Right renal pelvis (tissue), 4 donors: ENCODE measurements around the gene C5orf58. TPM values are rescaled to one million over a fixed set of nuclear protein-coding genes. Genes with fewer than 3 reads are reported as not detected.

ENCODE experiments used
- DNase-seq, 4 donors: peaks; one replicate each; pipeline ENCODE4 v3.0.0-alpha.2; 2013; ENCODE audit warnings: low read depth in 4 of 4, low spot score in 3 of 4, missing footprints in 1 of 4
- polyA plus RNA-seq, 4 donors: library from polyadenylated mRNA; unstranded; fragments of 120-200 nt; gene quantifications; one replicate each; pipeline ENCODE4 v1.2.1, GENCODE V29; 2013; ENCODE audit not compliant: insufficient read length in 4 of 4

Gene C5orf58
- polyA plus RNA-seq, 4 donors = 0.16 to 0.21 TPM; not detected in 2

DNA sequence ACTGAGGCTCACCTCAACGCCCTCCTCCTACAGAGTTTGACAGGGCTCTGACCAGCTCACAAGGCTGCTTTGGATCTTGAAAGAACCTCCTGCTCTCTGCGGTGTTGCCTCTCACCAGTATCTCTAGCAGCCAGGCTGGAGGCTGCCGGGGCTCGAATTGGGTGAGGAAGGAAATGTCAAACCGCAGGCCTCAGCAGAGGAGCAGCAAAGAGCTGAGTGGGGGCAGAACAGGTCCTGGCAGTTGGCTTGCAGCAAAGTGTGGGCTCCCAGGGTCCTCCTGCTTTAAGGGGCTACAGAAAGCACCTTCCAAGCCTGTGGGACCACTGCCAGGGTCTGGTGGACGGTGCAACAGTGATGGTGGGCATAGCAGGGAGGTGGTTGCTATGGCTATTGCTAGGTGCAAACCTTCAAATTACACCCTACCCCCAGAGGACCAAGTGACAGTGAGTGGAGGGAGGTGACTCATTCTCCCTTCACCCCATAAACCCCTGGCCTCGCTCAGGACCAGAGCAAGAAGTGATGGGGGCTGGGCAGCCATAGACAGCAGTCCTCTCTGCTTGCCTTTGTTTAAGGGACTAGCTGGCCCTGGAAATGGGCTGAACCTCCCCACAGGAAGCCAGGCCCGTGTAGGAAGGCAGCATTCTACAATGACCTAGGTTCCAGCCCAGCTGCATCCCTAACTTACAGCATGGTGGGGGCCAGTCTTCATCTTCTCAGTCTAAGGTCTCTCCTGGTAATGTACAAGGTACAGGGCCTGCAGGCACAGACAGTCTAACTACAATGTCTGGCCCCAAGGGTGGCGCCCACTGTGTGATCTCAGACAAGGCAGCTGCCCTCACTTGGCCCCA lies 46.0 kb downstream of the C5orf58 start:
- no peak for DNase-seq

DNA sequence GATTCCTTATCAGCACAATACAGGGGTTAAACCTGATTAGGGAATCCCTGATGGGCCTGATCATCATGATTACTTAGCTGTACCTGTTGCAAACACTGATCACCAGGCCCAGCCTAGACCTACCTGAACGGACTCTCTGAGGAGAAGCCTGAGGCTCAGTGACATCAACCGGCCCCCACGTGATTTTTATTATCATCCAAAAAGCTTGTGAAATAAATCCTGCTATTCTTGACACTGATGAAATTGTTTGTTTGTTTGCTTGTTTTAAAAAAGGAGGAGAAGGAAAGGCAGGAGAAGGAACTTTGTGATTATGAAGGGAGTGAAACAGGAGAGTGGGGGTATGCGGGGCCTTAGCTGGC lies 46.7 kb downstream of the C5orf58 start:
- DNase-seq = no peak

DNA sequence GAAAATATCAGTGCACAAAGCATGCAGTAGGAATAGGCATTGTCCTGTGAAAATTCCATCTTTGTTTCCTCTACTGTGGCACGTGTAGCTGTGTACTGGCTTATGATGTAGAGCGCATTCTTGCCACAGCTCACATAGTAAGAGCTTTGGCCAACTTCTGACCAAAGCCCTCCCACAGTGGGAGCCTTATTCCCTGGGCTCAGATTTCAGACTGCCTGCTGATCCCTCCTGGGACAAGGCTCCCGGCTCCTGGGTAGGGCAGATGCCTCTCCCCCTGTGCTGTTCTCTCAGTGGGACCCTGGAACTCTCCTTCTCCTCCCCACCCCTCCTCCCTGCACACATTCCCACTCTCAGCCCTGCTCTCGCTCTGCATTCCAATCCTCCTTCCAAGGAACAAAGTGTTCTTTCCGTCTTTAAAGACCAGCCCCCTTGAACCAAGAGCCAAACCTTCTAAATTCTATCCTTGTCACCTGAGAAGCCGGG lies 47.3 kb downstream of the C5orf58 start:
- DNase-seq = no peak

DNA sequence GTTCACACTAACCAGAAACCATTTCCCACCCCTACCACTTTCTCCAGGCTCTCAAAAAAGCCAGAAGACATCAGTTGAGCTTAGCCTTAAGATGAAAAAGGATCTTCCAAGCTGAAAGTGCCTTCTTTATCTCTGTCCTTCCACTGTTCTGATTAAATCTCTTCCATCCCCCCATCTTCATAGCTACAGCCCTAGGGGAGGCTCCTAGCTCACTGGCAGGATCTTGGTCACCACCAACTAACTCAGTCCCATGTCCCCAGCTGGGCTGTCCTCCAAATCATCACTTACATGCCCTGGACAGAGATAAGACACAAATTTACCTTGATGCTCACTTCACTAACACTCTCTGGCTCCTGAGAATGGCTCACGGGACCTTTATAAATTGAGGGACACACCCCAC lies 50.5 kb downstream of the C5orf58 start:
- DNase-seq = no peak

DNA sequence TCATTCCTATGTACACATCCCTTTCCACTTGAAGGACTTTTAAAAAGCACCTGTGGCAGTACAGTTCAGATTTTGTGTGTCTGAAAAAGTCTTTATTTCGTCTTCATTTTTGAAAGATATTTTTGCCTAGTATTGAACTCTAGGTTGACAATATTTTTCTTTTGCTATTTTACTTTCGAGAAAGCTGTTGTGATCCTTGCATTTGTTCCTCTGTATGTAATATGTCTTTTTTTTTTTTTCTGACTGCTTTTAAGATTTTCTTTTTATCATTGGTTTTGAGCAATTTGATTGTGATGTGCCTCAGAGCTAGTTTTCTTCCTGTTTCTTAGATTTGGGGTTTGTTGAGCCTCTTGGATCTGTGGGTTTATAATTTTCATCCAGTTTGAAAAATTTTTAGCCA lies 51.4 kb downstream of the C5orf58 start:
- DNase-seq = no peak

DNA sequence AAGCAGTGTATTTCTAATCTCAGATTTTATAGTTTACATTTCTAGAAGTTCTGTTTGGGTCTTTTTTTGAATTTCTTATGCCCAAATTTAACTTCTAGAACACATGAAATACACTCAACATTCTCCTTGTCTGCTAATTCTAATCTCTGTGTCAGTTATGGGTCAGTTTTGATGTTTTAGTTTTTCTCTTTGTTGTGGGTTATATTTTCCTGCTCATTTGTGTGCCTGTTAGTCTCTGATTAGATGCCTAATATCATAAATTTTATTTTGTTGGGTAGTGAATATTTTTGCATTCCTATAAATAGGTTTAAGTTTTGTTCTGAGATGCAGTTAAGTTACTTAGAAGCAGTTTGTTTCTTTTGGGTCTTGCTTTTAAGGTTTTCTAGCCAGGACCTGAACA lies 52.4 kb downstream of the C5orf58 start:
- no peak for DNase-seq

DNA sequence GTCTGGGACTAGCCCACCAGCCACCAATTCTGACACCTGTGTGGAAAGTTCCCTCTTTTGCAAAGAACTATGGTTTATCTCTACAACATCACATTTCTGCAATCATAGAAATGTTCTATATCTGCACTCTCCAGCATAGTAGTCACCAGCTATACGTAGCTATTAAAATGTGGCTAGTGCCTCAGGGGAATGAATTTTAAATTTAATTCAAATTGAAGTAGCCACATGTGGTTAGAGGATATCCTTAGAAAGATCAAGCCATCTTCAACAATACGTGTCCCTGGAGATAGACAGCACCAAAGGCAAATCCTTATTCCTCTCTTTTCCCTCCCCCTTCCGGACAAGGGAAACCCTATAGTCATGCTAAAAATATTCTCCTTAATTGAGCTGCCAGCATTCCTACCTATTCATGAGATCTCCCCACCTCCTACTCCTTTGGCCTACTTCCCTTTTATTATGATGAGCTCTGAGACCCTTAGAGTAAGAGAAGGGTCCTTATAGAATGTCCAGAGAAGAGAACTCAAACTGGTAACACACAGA lies 53.7 kb downstream of the C5orf58 start:
- DNase-seq = no peak

DNA sequence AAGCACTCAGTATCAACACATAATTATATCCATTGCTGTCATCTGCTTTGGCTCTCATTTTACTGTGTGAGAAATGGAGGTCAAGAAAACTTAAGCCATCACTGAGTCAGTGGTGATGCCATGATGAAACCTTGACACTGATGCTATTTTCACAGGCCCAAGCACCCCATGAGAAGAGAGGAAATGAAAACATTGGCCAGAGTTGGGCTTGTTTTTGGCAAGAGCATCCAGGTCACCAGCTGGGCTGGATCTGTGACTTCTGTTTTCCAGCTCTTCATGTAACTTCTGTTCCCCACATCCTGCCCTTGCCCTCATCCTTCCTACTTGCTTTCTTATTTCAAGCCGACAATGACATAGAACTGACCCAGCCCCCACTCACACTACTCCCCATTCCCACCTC lies 54.7 kb downstream of the C5orf58 start:
- DNase-seq = no peak

DNA sequence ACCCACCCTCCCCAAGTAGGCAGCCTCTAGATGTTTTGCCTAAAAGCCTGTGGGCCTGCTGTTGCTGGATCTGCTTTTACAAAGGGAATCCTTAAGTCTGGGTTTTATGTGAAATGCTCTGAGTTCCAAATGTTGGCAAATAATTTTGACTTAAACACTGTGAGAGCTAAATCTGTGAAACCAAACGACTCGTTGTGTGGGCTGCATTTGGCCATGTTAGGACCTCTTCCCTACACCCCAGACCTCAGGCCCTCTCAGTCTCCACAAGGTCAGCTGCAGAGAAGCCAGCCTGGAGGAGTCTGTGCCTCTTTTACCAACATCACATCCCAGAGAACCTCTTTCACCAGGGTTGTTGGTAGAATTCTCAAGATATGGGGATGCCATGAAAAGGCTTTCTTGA lies 55.4 kb downstream of the C5orf58 start:
- no peak for DNase-seq

DNA sequence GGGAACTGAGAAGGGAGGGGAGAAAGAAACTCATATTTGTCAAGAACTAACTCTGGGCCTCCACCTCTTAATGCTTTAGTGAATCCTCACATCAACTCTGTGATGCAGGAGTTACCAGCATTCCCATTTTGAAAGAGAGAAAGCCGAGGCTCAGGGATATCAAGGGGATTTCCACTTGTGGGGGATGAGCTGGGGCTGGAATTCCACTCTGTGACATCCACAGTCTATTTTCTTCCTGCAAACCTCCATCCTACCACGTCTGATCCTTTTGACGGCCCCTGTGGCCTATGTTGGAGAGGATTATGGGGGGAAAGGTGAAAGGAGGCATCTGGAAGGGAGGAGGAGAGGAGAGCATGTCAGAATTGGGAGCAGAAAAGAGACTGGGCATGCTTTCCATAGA lies 55.8 kb downstream of the C5orf58 start:
- no peak for DNase-seq

DNA sequence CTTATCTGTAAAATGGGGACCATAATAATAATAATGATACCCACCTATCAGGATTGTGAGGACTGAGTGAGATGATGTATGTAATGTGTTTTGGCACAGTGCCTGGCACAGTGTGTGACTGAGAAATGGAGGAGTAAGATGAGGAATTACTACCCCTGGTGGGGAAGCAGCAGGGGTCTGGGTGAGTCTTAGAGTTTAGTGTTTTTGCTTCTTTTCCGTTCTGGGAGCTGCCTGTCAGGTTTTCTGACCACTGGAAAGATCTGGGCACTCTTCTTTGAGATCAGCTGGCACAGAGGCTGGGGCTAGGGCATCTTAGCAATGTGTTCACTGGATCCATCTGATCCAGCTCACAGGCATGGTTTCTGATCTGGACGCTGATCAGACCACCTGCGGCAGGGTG lies 56.3 kb downstream of the C5orf58 start:
- no peak for DNase-seq

DNA sequence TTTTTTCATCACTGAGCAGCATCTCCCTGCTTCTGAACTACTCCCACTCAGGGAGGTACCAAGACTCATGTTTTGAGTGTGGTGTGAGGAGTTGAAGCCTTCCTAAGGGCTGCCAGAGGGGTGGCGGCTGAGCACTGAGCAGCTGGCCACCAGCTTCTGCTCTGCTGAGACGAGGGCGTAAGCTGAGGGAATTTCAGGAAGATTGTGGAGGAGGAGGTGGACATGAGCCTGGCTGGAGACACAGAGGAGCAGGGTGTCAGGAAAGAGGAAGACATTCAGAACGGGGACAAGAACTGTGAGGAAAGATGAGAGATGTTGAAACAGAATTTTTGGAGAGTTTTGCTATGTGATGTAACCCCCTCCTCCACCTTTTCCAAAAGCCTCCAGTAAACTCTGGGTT lies 57.0 kb downstream of the C5orf58 start:
- DNase-seq = no peak

DNA sequence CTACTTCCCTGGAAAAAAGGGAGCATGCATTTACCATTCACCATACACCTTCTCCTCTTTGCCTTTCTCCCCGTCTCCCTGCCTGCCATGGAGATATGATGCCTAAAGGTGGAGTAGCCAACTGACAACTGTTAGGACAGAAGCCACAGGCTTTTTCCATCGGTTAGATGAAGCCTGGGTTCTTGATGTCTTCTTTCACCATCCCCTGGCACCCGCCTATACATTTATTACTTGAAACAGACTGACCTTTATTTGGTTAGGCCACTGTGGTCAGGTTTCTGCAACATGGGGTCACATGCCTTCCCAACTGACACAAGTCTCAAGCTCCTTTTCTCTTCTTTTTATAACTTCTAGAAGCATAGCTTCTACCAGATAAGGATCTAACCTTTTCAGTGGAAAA lies 57.7 kb downstream of the C5orf58 start:
- no peak for DNase-seq

DNA sequence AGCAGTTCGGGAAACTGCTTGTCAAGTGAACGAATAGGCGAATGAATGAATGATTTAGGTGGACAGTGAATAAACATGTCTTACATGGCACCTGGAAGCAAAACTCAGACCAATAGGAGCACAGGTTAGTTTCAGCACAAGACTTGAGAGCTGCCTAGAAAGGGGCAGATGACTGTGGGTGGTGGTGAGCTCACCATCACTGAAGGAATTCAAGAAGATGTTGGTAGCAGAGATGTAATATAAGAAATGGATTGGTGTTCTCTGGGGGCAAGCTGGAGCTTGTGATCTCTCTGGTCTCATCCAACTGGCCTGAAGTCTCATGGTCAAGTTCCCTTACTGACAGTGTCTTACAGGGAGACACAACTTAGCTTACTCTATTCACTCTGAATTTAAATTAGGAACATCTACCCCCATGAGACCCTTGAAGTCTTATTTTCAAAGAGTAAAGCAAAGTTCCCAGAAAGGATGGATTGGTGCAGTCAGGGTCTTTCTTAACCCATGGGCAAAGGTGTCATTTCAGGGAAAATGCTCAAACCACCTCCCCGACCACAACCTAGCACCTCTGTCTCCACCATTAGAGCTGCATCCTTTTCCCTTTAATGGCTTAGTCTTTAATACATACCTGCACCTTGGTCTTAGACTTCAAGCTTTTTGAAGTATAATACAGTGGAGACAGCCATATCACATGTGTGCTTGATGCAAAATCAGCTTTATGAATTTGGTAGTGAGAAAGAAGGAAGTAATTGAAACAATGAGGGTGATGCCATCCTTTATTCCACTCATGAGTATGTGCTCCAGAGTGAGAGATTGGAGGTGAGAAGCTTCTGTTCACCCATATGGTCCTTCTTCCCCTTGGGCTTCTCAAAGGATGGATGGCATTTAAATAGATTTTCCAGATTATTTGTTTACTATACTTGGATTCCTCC lies 59.7 kb downstream of the C5orf58 start:
- DNase-seq = no peak

DNA sequence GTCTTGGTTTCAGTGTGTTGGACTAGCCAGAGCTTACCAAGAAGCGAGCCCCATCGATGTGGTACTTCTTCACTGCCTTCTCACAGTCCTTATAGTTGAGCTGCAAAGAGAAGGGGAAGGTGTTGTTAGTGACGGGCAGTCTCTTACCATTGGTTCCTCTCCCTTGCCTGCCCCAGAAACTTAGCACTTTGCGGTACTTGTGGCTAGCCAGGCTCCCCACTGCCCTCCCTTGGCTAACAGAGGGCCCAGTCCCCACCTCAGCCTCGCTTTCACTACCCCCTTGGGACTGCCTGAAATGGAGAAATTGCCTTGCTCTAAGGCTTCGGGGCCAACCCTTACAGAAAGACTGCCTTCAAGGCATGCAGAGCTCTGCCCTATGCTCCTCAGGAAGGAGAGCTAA lies 60.5 kb downstream of the C5orf58 start:
- no peak for DNase-seq

DNA sequence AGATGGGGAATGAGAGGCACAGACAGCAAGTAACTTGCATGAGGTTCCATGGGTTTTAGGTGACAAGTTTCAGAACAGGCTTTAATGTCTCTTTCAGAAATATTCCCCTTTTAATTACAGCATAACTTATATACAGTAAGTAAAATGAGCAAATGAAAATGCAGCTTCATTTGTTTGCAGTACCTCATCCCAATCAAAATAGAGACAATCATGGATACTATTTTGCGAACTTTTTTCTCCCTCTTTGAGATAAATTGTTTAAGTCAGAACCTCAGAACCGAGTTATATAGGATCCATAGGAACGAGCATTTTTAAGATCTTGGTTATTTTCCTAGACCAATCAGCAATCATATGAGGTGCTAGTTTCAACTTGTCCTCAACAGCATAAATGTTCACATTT lies 61.3 kb downstream of the C5orf58 start:
- no peak for DNase-seq

DNA sequence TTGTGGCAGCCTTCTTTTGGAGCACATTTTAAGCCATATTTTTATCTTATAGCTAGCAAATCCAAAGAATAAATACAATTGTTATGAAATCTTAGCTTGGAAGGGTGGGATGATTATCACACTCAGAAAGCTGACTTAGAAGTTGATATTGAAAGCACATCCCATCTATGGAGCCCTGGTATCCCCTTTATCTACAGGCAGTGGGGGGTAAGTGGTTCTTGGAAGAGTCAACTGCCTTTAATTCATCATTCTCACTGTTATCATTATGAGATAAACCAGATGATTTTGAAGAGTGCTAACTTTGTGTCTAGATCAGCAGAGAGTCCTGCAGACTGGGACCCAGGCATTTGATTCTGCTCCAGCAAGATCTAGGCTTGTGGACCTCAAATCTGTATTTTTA lies 61.8 kb downstream of the C5orf58 start:
- no peak for DNase-seq
